GM19372 (cell line): ENCODE data around the gene FAM168B.
"Not testable (repeated sequence)": the region's sequence is repeated elsewhere in the genome, so short reads cannot be mapped to it uniquely, and the experiment has no call there.

Experiments used
- ATAC-seq: cut with Tn5 transposase; IDR thresholded peaks from one replicate; pipeline ENCODE4 v1.9.1; 2021; ENCODE audit warnings: mild to moderate bottlenecking, low read depth, moderate library complexity; ENCODE audit not compliant: unreplicated experiment

Gene FAM168B, protein sequence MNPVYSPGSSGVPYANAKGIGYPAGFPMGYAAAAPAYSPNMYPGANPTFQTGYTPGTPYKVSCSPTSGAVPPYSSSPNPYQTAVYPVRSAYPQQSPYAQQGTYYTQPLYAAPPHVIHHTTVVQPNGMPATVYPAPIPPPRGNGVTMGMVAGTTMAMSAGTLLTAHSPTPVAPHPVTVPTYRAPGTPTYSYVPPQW

DNA sequence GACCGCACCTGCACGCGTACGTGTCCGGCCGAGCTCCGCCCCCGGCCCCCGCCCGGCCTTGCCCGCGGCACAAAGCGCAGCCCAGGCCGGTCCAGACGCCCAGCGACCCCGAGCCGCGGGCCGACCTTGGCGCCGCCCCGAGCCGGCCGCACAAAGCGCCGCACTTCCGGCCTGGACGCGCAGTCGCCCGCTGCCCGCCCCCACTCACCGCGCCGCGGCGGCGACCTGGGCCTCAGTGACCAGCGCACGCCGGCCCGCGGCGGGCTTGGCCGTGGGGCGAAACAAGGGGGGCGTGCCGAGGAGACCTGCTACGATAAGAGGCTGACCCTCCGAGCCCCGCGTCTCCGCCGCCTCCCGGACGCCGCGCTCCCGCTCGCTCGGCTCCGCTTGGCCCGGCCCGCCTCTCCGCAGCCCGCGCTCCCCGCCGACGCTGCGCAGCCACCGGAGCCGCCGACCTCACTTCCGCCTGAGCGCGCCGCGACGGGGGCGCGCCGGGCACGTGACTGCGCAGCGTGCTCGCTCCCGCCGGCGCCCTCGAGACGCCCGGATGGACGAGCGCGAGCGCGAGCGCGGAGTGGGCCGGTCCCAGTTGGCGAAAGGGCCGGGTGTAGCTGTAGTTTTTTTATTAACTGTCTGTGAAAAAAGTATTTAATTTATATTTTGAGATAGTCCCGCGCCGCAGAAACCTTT lies at the start of gene FAM168B:
FAM168B (minus strand) TSS at position 455 of the 690 bp plus-strand sequence. CDS start 10,814 bp downstream, outside the sequence.
- ATAC-seq = peak; percentile 78

DNA sequence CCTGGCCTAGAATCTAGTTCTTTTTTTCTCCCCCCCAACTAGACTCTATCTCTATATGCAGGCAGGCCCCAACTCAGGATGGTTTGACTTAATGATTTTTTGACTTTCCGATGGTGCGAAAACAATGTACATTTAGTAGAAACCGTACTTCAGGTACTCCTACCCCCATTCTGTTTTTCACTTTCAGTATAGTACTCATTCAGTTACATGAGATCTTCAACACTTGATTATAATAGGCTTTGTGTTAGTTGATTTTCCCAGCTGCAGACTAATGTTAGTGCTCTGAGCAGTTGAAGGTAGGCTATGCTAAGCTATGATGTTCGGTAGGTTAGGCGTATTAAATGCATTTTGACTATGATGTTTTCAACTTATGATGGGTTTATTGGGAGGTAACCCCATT lies 49.6 kb upstream of the FAM168B start:
- ATAC-seq = no peak

DNA sequence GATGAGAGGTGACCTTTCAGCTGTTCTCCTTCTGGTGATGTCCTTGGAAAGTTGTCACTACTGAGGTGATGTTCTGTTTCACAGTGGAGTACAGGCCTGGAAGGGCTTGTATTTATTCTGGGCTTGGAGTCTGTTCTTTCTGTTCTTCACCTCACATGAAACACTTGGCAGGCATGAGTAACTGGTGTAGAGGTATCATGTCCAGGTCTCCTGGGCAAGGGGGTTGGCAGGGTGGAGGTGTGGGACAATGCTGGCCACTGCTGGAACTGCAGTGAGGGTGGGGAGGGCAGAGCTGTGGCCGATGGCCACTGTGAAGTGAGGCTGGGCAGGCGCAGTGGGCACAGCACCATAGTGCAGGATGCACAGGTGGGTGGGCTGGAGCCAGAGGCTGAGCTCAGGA lies 47.3 kb upstream of the FAM168B start:
- ATAC-seq = no peak

DNA sequence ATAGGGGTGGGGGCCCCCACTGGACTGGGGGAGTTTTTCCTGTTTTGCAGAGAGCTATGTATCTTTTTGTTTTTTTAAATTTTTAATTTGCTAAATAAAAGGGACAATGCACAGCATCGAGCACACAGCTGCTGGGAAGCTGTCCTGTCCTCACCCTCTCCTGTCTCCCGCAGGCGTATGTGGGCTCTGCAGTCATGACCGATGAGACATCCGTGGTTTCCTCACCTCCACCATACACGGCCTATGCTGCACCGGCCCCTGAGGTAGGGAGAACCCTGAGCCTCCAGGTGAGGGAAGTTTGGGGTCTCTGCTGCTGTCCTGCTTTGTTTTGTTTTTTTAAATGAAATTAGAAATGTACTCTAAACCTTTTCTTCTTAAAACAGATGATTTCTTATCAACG lies 39.5 kb upstream of the FAM168B start:
- ATAC-seq = no peak

DNA sequence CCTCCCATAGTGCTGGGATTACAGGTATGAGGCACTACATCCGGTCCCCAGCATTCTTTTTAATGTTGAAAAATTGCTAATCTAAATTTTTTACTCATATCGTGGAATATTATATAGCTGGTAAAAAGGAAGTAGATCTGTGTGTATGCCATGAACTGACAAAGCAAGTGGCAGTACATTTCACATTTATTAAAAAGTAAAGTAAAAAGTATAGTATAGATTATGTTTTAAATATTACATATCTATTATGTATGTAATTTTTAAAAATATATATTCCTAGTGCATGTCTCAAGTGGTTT lies 37.0 kb upstream of the FAM168B start:
- ATAC-seq = no peak

DNA sequence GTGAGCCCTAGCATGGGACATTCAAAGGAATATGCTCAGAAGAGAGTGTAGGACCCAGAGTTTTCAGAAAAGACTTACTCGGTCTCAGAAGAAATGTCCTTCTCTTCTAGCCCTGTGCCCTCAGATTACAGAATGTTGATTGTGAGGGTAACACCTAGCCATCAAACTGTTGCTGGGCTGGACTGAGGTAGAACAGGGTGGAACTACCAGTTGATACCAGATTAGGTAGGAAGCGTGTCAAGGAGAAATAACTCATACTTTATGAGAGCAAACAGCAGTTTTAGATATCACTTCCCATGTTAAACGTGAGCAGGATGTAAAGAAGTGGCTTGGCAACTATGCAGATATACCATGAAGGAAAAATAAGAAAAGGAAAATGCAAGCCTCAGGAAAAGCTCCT lies 34.7 kb upstream of the FAM168B start:
- ATAC-seq = no peak

DNA sequence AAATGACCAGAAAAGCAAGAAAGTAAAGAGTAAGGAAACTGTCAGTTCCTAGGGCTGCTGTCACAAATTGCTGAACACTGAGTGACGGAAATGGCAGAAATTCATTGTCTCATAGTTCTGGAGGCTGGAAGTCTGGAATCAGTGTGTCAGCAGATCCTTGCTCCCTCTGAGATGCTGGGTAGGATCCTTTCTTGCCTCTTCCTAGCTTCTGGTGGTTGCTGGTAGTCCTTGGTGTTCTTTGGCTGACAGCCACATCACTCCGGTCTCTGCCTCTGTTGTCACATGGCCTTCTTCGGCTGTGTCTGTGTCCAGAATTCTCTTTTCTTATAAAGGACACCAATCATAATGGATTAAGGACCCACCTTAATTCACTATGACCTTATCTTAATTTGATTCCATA lies 33.8 kb upstream of the FAM168B start:
- ATAC-seq = no peak

DNA sequence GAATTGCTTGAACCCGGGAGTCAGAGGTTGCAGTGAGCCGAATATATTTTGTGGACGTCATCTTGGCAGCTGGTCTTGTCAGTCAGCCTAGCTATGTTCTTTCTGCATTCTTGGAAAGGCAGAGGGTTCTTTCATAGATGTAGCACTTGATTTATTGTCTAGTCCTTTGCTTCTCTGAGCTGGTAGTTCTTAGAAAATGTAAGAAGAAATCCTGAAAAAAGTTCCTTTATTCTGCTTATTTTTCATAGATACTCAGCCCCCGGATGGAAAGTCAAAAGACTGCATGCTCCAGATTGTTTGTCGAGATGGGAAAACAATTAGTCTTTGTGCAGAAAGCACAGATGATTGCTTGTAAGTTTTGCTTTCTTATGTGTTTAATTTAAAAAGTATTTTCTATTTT lies 33.2 kb upstream of the FAM168B start:
- no peak for ATAC-seq

DNA sequence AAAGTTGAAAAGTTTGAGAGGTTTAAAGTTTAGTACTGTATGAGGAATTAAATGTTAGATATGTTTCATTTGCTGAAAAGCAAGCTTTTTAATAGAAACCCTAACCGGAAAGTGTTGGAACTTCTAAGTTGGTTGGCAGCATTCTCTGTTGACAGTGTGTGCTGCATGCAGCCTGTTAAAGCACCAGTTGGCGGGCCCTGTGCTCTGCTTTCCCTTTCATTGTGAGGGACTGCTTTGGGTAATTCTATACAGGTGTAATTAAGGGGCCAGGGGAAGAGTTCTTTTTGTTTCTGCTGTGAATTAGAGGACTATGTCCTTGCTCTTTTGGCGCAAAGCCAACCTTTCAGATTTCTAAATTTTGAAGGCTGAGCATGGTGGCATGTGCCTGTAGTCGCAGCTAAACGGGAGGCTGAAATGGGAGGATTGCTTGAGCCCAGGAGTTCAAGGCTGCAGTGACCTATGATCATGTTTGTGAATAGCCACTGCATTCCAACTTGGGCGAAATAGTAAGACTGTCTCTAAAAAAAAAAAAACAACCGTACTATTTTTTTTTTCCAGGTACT lies 32.0 kb upstream of the FAM168B start:
- ATAC-seq = no peak

DNA sequence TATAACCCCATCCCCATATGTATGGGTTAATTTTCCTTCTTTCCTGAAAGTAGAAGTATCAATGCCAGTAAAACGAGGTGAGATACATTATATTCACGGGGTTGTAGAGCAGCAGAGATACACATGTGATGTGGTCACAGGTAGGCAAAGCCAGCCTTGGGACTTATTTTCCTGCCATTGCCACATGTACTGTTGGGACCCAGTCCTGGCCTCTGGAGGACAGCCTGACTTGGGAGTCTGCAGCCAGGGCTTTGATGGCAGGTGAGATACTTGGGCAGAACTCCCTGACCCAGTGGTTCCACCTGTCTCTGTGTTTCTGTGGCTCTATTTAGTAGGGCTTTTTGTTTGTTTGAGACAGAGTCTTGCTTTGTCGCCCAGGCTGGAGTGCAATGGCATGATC lies 29.9 kb upstream of the FAM168B start:
- no peak for ATAC-seq

DNA sequence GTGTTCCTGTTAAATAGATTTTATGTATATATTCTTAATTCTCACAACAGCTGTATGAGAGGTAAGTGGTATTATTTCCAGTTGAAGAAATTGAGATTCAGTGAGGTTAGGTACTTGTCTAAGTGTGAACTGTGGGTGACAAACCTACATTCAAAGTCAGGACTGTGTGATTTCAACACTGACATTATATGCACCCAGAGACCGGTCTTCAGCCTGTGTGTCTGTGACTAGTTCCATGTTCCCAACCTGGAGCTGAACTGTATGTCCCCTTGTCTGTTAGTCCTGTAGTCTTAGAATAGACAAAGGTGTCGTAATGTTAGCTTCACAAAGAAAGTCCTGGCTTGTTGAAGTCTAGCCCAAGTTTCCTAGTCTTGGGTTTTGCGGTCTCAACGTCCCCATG lies 29.2 kb upstream of the FAM168B start:
- ATAC-seq = no peak

DNA sequence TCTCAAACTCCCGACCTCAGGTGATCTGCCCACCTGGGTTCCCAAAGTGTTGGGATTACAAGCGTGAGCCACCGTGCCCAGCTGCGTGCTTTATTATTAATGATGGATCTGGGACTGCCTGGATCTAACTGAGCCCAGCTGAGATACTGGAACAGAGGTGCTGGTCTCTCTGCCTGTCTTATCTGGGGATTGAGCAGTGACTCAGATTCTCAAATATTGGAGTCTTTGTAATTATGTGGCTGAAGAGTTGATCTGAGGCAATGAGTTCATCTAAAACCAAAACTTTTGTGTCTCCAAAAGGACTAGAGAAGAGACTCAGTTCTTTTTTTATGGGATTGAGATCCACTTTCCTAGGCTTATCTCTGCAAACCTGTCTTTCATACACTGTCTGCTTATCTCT lies 28.2 kb upstream of the FAM168B start:
- no peak for ATAC-seq

DNA sequence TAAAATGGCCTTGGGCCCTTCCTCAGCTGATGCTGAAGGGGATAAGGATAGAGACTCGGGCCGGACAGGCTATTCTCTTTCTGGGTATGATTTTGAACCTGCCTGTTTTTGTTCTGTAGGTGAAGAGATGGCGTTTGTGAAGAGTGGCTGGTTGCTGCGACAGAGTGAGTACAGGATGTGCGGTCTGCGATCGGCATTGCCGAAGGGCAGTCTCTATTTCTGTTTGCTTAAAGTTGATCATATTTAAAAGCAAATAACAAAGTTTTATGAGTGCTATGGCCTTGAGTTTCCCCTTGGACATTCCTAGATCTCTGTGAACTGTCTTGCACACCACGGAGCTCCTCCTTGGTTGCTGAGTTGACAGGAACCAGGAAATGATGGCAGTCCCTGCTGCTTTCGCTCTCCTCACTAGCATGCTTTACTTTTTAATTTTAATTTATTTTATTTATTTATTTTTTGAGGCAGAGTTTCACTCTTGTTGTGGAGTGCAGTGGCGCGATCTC lies 27.6 kb upstream of the FAM168B start:
- no peak for ATAC-seq

DNA sequence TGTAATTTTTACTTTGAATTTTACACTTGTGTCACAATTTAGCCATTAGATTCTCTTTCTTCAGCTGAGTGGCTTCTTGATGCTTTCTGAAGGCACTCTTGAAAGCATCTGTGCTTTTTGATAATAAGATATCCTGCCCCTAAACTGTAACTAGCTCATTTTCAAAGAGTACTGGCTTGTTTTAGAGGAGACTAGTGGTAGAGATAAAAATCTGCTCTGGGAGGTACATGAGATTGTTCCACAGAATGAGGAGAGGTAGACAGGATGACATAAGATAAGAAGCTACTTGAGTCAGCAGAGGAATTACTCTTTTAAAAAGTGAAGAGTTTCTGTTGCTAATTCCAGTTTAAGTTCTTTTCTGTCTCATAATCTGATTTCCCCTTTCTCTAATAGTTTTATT lies 22.5 kb upstream of the FAM168B start:
- no peak for ATAC-seq

DNA sequence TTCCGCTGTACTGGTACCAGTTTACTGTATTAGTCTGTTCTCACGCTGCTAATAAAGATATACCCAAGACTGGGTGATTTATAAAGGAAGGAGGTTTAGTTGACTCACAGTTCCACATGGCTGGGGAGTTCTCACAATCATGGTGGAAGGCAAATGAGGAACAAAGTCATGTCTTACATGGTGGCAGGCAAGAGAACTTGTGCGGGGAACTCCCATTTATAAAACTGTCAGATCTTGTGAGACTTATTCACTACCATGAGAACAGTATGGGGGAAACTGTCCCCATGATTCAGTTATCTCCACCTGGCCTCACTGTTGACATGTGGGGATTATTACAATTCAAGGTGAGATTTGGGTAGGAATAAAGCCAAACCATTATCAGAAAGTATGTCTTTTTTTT lies 21.7 kb upstream of the FAM168B start:
- ATAC-seq = not testable (repeated sequence)

DNA sequence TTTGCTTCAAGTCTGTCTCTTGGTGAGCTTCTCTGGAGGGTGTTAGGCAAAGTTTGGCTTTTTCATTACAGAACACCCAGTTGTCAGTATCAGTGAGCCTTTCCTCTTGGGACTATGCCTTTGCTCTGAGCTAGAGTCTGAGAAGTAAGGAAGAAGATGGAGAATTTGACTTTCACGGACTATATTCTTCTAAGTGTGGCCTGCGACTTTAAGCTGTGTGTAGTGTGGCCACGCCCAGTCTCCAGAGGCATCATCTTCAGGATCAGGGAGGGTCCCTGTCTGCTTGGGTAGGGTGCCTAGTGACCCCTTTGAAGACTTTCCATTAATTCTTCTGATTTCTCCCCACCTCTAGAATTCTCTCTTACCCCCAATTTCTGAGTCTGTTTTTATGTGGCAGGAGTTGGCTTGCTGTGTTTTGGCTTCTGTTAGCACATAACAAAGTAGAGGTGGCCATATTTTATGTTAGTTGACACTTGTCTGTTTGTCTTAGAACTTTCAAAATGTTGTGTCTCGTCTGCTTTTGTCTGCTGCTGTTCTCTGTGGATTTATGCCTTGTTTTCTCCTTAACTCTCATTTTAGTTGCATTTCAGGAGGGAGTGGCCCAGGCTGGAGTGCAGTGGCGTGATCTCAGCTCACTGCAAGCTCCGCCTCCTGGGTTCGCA lies 20.4 kb upstream of the FAM168B start:
- ATAC-seq = no peak

DNA sequence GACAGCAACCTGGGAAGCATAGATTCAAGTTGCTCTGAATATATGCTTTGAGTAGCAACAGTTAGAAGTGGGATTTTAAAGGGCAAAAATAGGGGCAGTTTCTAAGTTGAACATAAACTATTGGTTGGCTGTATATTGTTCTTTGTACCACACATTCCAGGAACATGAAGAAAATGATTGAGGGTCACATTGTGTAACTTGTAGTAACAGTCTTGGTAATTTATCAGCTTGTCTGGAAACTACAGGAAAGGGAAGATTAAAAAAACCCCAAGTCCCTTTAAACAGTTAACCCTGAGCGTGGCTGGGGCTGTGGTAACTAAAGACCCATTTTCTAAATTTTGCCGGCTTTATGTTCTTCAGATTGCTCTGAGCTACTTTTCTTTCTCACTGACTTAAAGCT lies 19.3 kb upstream of the FAM168B start:
- no peak for ATAC-seq

DNA sequence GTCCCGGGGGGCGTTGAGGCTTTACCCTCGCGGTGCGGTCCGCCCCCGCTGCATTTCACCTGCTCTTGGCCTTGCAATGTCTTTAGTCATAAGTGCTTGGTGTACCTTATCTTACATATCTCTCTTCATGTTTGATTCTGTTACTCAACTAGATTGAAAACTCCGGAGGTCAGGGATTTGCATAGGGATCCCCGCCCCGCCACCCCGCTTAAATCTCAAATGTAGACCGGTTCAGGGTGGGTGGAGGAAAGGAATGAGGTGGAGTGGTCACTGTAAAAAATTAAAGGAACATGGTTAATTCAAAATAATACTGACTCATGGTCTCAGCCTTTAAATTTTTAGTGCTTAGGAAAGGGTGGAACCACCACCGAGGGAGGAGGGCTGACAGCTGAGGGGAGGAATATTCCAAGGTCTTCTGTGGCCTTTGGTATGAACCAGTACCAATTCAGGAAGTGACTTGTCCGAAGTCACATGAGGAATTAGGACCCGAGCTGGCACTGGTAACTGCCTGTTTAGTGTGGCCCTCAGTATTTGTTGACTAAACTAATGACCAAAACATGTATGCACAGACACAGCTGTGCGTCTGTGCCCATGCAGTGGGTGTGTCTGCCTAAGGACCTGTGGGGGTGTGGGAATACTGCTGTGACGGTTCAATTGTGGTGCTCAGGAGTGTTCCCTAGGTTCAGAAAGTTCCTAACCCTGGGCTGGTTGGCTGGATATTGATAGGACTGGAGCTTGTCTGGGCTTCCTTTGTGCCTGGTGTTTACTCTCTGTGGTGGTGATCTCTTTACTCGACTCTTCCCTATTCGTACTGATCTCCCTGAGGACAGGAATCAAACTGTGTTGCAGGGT lies 12.9 kb upstream of the FAM168B start:
- ATAC-seq = peak; percentile 35

DNA sequence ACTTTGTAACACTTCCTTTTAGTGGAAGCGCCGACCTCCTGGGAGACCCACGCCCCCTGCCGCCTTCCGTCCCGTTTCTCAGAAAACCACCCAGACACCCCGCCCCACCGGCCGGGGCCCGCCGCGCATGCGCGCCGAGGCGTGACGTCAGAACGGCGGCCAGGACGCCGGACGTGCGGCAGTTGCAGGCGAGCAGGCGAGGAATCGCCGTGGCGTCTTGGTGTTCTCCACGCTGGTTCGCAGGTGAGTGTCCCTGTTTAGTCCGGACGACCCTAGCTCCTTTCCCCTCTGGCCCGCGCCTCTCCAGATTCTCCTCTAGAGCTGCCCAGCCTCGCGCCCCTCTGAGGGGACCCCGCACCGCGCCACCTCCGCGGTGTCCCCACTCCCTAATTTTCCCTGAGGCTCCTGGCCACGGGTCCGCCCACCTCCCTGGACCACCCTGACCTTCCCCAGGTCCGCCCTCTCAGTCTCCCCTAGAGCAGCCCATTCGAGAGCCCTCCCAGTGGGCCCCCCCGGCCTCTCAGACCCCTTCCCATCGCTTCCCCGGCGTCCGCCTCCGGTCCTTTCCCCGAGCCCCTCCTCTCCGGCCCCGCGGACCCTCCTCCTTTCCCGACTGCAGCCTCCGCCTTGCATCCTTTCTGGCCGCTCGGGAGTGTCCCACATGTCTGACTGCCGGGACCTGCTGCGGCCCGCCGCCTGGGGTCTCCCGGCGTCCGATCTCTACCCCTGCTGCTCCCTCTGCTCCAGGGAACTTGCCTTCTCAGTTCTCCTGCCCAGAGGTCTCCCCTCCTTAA lies 12.1 kb upstream of the FAM168B start, which contains the start of gene PLEKHB2:
PLEKHB2 (plus strand) TSS at position 181 of the 794 bp plus-strand sequence. CDS start 15,606 bp downstream, outside the sequence.
- peak; percentile 72 for ATAC-seq
